Renal cortex interstitium (tissue), 11 donors: ENCODE data around the gene SMIM20. TPM values are rescaled to one million over a fixed set of nuclear protein-coding genes. Genes with fewer than 3 reads are reported as not detected.
A peak's percentile ranks its signal among the peaks of the same experiment; 100 is the strongest.

Experiments
- DNase-seq, 11 donors: peaks; one replicate each; pipeline ENCODE4 v3.0.0-alpha.2; 2013; ENCODE audit warnings: low read depth in 9 of 11, low spot score in 4 of 11; ENCODE audit errors: extremely low read depth in 1 of 11
- polyA plus RNA-seq, 3 donors: library from polyadenylated mRNA; unstranded; fragments of 120-200 nt; gene quantifications; one replicate each; pipeline ENCODE4 v1.2.1, GENCODE V29; 2013; ENCODE audit not compliant: insufficient read length in 3 of 3

SMIM20 gene
- polyA plus RNA-seq, 3 donors: 43.9 to 54.3 (median 46.4) TPM

- DNase-seq: no peak
Observed at GRCh38 chr4:25941457-25942221, 27.6 kb downstream of the SMIM20 start.

- DNase-seq: no peak
Observed at GRCh38 chr4:25943312-25943711, 29.3 kb downstream of the SMIM20 start.

- DNase-seq: no peak
Observed at GRCh38 chr4:25943805-25944204, 29.8 kb downstream of the SMIM20 start.

- DNase-seq: no peak
Observed at GRCh38 chr4:25948051-25948450, 34.0 kb downstream of the SMIM20 start.

- DNase-seq: peak in 1 of 11 donors; percentile 34
Observed at GRCh38 chr4:25949173-25949748, 35.2 kb downstream of the SMIM20 start.

GRCh38 chr4:25949994-25950393, 36.0 kb downstream of the SMIM20 start:
- no peak for DNase-seq

- DNase-seq: peak in 6 of 11 donors; percentile 30 to 57 (median 49)
Observed at GRCh38 chr4:25950461-25951389, 36.7 kb downstream of the SMIM20 start.

GRCh38 chr4:25951390-25951952, 37.5 kb downstream of the SMIM20 start:
- no peak for DNase-seq

GRCh38 chr4:25953740-25954139, 39.7 kb downstream of the SMIM20 start:
- DNase-seq: no peak

GRCh38 chr4:25954293-25954904, 40.4 kb downstream of the SMIM20 start:
- DNase-seq: no peak

GRCh38 chr4:25955705-25956104, 41.7 kb downstream of the SMIM20 start:
- DNase-seq: no peak

- DNase-seq: no peak
Observed at GRCh38 chr4:25956260-25956659, 42.2 kb downstream of the SMIM20 start.

- DNase-seq: no peak
Observed at GRCh38 chr4:25958110-25958509, 44.1 kb downstream of the SMIM20 start.

- no peak for DNase-seq
Observed at GRCh38 chr4:25962393-25962792, 48.4 kb downstream of the SMIM20 start.

- no peak for DNase-seq
Observed at GRCh38 chr4:25965629-25966028, 51.6 kb downstream of the SMIM20 start.

- no peak for DNase-seq
Observed at GRCh38 chr4:25966171-25966570, 52.2 kb downstream of the SMIM20 start.

GRCh38 chr4:25969374-25970155, 55.5 kb downstream of the SMIM20 start:
- DNase-seq: no peak

- DNase-seq: peak in 8 of 11 donors; percentile 17 to 53 (median 34)
Observed at GRCh38 chr4:25970226-25970675, 56.2 kb downstream of the SMIM20 start.
